Measurements from ENCODE around the gene CLIP3. TPM values are rescaled to one million over a fixed set of nuclear protein-coding genes. Genes with fewer than 3 reads are reported as not detected.

The CLIP3 gene
- total and polyA plus RNA-seq, 9 of the 15 experiments (the other 6 are each of a cell fraction or from before 2014, with no cell fraction given), result 0.01 to 0.50 (median 0.15) TPM; not detected in 1

GRCh38 chr19:35983177-35983576 is 49.5 kb downstream of the CLIP3 start (continued):
- TF ChIP-seq, protein P1, sequence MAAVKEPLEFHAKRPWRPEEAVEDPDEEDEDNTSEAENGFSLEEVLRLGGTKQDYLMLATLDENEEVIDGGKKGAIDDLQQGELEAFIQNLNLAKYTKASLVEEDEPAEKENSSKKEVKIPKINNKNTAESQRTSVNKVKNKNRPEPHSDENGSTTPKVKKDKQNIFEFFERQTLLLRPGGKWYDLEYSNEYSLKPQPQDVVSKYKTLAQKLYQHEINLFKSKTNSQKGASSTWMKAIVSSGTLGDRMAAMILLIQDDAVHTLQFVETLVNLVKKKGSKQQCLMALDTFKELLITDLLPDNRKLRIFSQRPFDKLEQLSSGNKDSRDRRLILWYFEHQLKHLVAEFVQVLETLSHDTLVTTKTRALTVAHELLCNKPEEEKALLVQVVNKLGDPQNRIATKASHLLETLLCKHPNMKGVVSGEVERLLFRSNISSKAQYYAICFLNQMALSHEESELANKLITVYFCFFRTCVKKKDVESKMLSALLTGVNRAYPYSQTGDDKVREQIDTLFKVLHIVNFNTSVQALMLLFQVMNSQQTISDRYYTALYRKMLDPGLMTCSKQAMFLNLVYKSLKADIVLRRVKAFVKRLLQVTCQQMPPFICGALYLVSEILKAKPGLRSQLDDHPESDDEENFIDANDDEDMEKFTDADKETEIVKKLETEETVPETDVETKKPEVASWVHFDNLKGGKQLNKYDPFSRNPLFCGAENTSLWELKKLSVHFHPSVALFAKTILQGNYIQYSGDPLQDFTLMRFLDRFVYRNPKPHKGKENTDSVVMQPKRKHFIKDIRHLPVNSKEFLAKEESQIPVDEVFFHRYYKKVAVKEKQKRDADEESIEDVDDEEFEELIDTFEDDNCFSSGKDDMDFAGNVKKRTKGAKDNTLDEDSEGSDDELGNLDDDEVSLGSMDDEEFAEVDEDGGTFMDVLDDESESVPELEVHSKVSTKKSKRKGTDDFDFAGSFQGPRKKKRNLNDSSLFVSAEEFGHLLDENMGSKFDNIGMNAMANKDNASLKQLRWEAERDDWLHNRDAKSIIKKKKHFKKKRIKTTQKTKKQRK (IDR thresholded peaks at IDR 0.05; ENCODE audit: borderline replicate concordance, low read depth, low read length), result no peak
- TF ChIP-seq ZBTB8A (IDR thresholded peaks at IDR 0.05; ENCODE audit: partially characterized antibody), result no peak
- TF ChIP-seq CTCF (IDR thresholded peaks at IDR 0.05 in 2 of 3, conservative IDR thresholded peaks at IDR 0.05 in 1 of 3; ENCODE audit: insufficient read depth in 2 of 3, low read depth in 1 of 3, low read length in 3 of 3), result no peak
- TF ChIP-seq MTA3 (IDR thresholded peaks at IDR 0.05; ENCODE audit: borderline replicate concordance), result no peak
- no peak for TF ChIP-seq MLLT1 (IDR thresholded peaks at IDR 0.05)
- TF ChIP-seq CHD2 (IDR thresholded peaks at IDR 0.05; ENCODE audit: low read depth, low read length), result no peak

Data from K562 (cell line).